ENCODE measurements around the gene PPP1R18.
"Not testable (repeated sequence)": the region's sequence is repeated elsewhere in the genome, so short reads cannot be mapped to it uniquely, and the experiment has no call there.

The PPP1R18 gene

DNA sequence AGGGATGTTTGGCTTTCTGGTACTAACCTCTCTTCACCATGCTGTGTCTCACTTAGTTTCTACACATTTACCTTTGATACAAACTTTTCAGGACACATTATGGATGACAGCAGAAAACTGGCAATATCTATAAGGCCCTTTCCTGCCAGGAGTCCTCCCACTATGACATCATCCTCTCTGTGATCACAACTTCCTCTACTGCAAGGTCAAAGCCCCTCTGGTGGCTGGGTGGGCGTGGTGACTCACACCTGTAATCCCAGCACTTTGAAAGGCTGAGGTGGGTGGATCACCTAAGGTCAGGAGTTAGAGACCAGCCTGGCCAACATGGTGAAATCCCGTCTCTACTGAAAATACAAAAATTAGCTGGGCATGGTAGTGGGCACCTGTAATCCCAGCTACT lies 20.1 kb downstream of the PPP1R18 start:
- DNase-seq (ENCODE audit: low spot score) = not testable (repeated sequence)

DNA sequence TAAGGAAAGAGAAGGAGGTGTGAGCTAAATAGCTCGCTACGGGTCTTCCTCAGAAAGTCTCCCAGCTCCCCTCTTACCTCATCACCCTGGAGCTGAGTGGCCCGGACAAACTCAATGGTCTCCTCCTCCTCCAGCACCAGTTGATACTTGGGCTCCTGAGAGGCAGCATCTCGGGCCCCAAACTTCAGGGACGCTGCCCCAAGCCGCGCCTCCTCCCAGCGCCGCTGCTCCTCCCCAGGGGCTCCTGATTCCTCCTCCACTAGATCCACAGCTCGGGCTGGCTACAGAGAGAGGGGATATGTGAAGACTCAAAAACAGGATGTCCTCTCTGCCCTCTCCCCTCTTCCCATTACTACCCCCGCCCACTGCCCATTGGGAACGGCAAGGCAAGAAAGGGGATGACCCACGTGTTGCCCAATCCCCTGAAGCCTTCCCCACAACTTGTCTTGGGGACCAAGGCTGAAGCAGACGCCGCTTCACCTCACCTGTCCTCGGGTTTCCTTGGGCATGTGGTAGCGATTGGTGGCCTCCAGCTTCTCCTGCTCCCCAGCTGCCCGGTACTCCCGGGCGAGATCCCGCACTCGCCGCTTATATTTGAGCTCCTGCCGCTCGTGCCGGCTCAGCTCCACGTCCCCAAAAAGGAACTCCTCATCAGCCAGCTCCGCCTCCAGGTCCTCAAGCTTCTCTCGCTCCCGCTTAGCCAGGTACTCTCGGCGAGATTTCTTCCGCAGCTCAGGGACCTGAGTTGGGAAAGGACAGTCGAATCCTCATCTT lies 21.3 kb downstream of the PPP1R18 start:
- no peak for DNase-seq (ENCODE audit: low spot score)

DNA sequence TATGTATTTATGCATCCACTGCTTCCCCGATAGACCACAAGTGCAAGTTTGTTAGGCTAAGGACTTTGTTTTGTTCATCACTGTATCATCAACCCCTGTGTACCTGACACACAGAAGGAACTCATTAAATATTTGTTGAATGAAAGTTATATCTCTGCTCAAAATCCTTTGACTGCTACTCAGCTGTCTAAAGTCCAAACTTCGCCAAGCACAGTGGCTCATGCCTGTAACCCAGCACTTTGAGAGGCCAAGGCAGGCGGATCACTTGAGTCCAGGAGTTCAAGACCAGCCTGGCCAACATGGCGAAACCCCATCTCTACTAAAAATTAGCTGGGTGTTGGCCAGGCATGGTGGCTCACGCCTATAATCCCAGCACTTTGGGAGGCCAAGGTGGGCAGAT lies 28.5 kb downstream of the PPP1R18 start:
- not testable (repeated sequence) for DNase-seq (ENCODE audit: low spot score)

DNA sequence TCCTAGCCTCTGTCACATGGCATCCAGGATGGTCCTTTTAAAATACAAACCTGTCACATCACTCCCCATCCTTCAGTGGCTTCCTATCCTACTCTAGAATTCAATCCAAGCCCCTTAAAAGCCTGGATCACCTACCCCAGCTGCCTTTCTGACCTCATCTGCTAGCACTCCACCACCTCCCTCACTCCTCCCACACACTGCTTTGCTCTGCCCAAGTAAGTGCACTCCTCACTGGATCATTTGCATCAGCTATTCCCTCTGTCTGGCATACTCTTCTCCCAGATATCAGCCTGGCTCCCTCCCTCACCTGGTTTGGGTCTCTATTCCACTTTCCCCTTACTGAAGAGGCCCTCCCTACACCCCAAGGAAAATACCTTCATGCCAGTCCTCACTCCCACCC lies 29.0 kb downstream of the PPP1R18 start:
- DNase-seq (ENCODE audit: low spot score) = no peak

DNA sequence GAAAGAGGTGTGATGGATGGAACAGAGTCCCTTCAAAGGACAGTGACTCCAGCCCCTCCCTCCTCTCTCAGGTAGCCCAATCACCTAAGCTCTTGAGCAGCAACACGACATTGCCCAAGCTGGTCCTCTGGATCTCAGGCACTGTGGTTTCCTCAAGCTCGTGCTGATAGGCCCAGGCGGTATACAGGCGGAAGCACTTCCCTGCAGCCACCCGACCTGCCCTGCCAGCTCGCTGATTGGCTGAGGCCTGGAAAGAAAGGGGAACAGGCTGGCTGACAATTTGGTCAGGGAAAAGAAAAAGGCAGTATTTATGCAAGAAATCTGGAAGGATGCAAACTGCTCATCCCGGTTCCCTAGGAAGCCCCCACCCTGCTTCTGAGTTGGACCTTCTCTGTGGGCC lies 29.9 kb downstream of the PPP1R18 start:
- DNase-seq (ENCODE audit: low spot score) = no peak

DNA sequence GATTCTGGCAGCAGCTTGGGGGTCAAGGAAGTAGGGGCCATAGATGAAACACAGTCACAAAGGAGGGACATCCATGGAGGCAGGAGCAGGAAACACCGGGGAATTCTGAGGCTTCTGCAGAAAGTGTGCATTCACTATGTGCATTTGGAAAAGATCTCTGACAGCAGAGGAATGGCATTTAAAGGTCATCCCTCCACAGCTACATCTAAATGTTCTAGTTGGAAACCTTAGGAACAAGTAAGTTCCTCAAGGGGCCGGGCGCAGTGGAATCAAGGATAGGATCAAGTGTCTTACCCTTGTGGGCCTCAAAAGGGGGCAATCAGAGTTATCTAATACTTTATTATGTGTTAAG lies 30.7 kb downstream of the PPP1R18 start:
- no peak for DNase-seq (ENCODE audit: low spot score)

DNA sequence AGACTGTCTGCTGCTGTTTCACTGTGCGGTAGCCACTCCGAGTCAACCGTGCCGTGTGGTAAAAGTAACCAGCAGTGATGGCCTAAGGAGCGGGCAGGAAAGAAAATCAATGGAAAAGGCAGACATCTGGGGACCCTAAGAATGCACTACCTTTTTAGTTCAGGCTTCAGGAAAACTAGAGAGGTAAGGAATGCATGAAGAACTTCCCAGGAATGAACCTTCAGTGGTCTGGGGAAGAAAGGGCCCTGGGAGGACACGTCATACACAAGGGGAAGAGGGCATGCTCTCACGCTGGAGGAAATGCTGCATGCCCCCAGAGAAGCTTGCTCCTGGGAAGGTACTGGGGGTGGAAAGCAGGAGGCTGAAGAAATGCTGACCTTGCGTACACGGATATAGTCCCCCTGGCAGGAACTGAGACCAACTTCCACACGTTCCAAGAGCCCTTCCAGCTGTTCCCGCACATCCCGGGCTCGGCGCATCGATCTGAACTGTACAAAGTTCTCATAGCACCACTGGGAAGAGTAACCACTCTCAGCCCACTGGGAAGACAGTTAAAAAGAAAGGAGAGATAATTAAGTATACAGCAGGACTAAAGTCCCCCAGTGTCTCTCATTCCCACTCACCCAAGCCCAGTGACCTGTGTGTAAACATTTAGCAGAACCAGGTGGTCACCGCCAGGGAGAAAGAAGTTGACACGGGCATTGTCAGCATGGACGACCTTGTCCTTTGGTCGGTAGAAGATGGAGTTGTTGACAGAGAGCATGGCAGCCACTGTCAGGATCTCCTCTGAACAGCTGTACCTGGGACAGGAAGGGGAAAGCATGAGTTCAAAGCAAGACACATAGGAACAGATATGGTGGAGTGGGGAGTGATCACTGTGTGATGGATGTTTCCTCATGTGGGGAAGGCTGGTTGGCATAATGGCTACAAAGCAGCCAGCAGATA lies 31.4 kb downstream of the PPP1R18 start:
- no peak for DNase-seq (ENCODE audit: low spot score)

DNA sequence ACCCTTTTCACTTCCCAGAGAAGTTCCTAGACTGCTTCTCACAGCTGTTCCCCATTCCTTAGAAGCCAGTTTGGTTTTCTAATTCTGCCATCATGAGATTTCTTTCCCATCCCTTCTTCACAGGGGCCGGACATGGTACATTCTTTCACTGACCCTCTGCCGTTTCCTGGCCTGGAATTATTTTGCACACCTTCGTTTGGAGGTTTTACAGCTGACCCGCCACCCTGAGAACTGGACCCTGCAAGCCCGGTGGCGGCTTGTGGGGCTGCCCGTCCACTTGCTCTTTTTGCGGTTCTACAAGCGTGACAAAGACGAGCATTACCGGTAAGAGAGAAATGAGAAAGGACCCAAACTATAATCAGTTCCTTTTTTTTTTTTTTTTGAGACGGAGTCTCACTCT lies 35.3 kb downstream of the PPP1R18 start:
- no peak for DNase-seq (ENCODE audit: low spot score)

DNA sequence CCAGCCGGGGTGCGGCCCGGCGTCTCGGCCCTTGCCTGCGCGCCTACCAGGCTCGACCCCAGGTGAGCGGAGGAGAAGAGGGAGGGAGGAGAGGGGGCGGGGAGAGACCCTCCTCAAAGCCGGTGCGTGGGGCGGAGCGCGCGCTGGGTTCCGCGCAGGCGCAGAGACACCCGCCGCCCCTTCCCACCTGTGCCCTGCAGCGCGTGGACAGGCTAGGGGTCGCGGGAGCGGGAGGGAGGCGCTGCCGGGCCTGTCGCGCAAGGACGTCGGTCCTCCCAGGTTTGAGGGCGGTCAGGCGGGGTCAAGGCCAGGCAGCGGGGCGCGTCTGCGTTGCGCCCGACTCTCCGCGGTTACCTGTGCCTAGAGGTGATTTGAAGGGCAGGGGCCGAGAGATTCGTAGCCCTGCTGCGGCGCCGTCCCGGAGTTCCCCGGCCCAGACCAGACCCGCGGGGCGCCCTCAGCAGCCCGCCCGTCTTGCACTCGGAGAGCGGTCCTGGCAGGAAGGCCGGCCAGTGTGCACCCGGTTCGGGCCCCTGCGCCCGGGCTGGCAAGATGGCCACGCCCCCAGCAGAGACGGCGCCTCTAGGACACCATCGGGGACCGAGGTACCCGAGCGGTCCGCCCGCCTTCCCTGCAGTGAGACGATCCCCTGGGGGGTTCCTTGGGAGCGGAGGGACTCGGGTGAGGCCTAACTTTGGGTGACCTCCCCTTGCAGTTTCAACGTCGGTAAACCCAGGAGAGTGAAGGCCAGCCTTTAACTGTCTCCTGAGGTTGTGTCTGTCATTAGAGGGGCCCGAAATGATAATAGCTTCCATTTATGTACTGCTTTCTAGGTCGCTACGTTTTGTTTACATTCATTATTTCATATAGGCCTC lies 39.0 kb downstream of the PPP1R18 start:
- DNase-seq (ENCODE audit: low spot score) = peak; percentile 83

DNA sequence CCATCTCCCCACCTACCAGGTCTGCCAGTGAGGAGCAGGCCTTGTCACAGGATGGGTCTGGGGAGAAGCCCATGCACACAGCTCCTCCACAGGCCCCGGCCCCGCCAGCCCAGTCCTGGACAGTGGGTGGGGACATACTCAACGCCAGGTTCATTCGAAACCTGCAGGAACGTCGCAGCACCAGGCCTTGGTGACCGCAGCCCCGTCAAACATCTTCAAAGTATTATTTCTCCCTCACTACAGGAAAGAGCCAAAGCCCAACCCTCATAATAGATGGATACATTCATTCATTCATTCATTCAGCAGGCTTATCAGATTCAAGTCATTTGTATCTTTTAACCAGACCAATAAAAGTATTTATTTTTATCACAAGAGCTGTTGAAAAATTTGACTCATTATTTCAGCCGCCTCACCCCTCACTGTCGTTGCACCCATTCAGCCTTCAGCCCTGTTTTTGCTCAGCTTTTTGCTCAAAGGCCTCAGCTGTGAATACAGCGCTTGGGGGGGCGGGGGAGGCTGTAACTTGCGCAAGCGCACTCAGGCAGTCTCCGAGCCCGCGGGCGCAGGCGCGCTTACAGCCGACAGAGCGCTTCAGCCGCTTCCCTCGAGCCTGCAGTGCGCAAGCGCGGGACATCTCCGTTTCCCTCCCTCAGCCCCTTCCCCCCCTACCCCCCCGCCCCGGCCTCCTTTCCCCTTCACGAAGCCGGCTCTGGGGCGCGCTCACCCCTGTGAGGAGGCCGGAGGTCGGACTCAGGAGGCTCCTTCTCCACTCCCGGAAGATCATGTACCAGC lies 39.8 kb downstream of the PPP1R18 start, which contains the start of gene C6orf136:
Gene C6orf136 (plus strand): TSS at position 684 of the 792 bp plus-strand sequence. CDS start 99 bp downstream, at position 783.
- peak; percentile 98 for DNase-seq (ENCODE audit: low spot score)

DNA sequence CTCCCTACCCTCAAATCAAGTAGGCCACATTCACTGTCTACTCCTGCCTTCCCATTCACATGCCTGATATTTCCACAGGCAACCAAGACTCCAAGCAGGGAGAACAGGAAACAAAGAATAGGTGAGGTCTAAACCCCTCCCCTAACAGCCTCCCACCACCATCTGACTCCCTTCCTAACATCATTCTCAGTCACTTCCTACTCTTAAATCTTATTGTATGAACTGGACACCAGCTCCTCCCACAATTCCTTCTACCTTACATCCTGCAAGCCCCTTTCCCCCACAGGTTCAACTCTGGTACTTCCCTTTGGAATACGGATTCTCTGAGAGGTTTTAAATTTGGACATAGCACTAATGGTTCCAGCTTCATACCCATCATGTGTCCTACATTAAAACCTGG lies 40.5 kb downstream of the PPP1R18 start:
- DNase-seq (ENCODE audit: low spot score) = no peak

DNA sequence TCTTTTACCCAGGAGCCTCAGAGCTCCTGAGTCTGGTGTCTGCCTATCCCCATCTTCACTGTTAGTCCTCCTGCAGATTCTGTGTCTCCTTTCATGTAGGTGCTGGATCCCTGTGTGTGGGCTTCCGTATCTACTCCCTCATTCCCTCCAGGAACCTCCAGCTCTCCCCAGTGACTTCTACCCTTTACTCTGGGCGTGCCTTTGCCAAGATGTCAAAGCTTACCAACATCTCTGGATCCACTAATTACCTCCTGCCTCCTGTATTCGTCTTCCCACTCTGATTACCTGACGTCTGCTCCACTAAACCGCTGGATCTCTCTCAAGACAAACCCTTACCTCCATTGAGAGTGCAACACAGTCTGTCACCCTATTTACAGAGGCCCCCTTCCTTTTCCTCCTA lies 41.7 kb downstream of the PPP1R18 start:
- no peak for DNase-seq (ENCODE audit: low spot score)

DNA sequence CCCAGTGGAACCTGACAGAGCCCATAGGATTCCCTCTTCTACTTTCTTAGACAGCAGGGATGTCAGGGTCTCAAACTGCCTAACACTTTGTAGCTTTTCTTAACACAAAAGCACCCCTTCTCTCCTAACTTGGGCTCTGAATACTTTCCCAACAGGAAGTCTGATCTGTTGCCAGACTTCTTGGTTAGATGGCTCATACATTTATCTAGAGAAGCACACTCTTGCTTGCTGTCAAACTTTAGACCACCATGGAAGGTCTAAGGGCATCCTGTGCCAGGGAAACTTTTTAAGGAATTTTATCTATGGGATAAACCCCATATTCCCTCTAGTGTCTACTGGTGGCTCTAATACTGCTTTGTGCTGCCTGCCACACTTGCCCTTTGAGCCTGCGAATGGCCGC lies 42.8 kb downstream of the PPP1R18 start:
- no peak for DNase-seq (ENCODE audit: low spot score)

DNA sequence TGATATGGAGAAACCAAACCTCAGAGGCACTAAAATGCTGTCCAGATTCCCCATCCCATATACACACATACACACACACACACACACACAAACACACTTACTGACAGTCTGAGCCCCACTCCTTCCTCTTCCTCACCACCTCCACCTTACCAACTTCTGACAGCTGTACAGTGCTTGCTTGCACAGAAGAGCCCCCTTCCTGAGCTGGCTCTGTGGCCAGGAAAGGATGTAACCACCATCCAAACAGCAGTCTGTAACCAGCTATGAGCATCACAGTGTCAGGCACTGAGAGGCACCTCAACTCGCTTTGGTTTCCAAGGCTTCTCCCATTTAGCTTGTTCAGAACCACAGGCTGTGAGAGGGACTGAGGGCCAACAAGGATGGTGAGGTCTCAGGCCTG lies 45.4 kb downstream of the PPP1R18 start:
- DNase-seq (ENCODE audit: low spot score) = no peak

DNA sequence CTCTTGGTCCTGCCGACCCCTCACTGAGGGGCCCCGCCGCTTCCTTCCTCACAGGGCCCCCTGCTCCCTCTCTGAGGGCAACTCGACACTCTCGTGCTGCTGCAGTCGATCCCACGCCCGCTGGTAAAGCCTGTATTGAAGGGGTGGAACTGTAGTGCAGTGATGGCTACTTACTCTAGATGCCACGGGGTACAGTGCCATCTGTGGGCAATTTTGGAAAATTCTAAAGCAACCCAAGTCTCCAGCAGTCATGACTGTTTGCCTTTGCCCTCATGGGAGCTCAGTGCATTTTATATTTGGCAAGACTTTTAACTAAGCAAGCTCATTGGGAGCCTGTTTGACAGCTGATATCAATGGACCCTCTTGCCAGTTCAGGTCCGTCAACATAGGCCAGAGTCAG lies 46.0 kb downstream of the PPP1R18 start:
- no peak for DNase-seq (ENCODE audit: low spot score)

DNA sequence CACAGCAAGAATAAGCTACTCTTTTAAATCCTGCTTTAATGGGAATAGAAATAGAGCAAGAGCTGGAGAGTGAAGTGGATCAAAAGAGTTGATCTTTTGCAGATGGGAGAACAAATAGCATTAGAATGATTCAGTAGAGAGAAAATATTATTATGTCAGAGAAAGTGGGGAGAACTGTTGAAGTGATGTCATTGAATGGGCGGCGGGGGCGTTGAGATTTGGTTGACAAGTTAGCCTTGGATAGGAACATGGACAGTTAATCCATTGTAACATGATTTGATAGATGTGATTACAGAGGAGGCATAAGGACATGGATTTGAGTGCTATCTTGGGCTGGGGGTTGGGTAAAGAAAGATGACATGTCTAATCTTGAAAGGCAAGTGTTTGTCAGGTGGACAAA lies 50.6 kb downstream of the PPP1R18 start:
- DNase-seq (ENCODE audit: low spot score) = no peak

DNA sequence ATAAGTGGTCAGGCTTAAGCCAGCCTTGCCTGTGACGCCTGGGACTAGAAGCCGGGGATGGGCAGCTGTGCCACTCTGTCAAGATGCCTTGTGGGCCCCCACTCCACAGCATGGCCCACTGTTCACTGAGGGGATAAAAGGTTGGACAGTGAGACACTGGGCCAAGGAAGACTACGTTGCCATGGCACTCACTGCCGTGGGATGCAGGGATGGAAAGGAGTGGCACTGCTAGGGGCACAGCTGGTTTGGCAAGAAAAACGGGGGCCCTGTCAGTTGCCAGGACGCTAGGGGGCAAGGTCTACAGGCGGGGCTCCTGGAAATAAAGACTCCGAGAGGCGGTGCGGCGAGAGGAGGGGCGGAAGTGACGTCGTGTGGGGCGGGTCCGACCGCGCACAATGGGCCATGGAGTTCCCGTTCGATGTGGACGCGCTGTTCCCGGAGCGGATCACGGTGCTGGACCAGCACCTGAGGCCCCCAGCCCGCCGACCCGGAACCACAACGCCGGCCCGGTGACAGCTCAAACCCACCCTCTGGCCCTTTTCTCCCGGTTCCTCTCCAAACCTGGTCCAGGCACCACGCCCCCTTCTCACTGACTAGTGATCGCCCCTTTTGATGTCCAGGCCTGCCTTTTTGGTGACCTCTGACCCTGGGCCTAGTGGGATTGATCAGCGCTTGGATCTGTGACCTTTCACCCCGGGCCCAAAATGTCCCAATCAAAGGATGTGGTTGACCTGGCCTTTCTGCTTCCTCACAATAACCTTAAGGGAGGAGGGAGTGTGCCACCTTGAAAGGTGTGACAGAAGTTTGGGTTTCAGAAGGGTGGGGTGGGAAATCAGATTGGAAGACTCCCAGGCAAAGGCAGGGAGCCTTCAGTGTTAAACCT lies 59.7 kb downstream of the PPP1R18 start, which contains the start of gene ATAT1:
Gene ATAT1 (plus strand): TSS at position 391 of the 883 bp plus-strand sequence.
- peak; percentile 91 for DNase-seq (ENCODE audit: low spot score)
